A549 treated with Mapracorat at 1 μM for 4 hours (cell line): ENCODE results near the gene TOB1. TPM values are rescaled to one million over a fixed set of nuclear protein-coding genes. Genes with fewer than 3 reads are reported as not detected.

ENCODE experiments used
- total RNA-seq: library from RNA; stranded (reverse); fragments of 200-300 nt; extraction: Qiagen RNA extraction; gene quantifications from 5 replicates; pipeline ENCODE4 v1.2.3, GENCODE V29; 2022

Gene TOB1, protein sequence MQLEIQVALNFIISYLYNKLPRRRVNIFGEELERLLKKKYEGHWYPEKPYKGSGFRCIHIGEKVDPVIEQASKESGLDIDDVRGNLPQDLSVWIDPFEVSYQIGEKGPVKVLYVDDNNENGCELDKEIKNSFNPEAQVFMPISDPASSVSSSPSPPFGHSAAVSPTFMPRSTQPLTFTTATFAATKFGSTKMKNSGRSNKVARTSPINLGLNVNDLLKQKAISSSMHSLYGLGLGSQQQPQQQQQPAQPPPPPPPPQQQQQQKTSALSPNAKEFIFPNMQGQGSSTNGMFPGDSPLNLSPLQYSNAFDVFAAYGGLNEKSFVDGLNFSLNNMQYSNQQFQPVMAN
- 82.8 to 108 TPM (median 86.5 TPM) in 5 replicates for total RNA-seq

GRCh38 chr17:50866261-50866949 lies at the start of gene TOB1:
TSS of gene TOB1 (minus strand) at chr17:50866354. CDS start at chr17:50864017, 2,337 bp downstream.

GRCh38 chr17:50835301-50836234 lies 30.6 kb downstream of the TOB1 start, which contains the start of gene WFIKKN2:
TSS of gene WFIKKN2 (plus strand) at chr17:50835586. CDS start at chr17:50835938, 352 bp downstream.

Other genes starting within 250 kb of the TOB1 start
- gene ABCC3, start 231.5 kb downstream of the TOB1 start, total RNA-seq: 115 to 150 TPM (median 131 TPM) in 5 replicates
- 47.0 to 48.9 TPM (median 48.5 TPM) in 5 replicates for gene ANKRD40, start 158.4 kb downstream of the TOB1 start, total RNA-seq
- 71.6 to 106 TPM (median 88.4 TPM) in 5 replicates for gene LUC7L3, start 146.8 kb downstream of the TOB1 start, total RNA-seq
- not detected in 5 replicates for gene ANKRD40CL, start 98.8 kb downstream of the TOB1 start, total RNA-seq
- gene WFIKKN2, start 30.8 kb downstream of the TOB1 start, total RNA-seq: not detected in 5 replicates